ENCODE results near the gene MBD1. TPM values are rescaled to one million over a fixed set of nuclear protein-coding genes. Genes with fewer than 3 reads are reported as not detected.
A peak's percentile ranks its signal among the peaks of the same experiment; 100 is the strongest.

The MBD1 gene
- total RNA-seq, result 29.2 TPM

DNA sequence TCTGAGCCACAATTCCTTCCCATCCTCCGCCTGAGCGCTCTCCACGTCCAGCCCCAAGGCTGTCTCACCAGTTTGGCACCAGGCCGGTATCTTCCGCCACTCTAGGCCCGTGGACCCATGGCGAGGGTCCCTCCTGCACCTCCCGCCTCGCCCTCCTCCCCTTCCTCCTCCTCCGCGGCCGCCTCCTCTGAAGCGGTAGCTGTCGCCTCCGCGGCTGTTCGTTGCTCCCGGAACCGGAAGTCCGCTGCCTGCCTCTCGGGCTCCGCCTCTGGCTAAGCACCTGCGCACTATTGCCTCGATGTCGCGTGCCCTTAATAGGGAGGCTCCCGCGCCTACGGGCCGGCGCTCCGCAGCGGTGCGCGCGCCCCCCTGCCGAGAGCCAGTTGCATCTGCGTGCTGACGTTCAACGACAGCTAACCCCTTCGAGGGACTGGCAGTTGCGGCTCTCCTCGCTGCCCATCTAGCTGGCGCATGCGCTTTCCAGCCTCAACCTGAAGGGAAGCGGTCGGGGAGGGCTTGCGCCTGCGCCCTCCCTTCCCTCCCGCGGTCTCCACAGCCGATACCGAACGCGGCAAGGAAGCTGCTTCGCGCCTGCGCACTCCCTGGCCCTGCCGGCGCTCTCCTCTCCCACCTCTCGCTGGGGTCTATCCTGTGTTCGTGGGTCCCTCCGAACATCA, at the start of gene MBD1:
TSS of gene MBD1 (minus strand) at position 229 of the 677 bp plus-strand sequence. CDS start 1,531 bp downstream, outside the sequence.
- peak within 1 kb of the TSS; percentile 88 for H3K27ac ChIP-seq (ENCODE audit: low read depth, low read length)
- H3K9ac ChIP-seq (ENCODE audit: low read depth in 1 of 3, low read length in 3 of 3), result peak within 1 kb of the TSS; percentile 84 to 100 (median 99)
- peaks cover 44 to 52% (median 50%) of the 10 kb centered on the region in 3 donors for H3K36me3 ChIP-seq (ENCODE audit: control insufficient read depth in 3 of 3, insufficient read depth in 3 of 3, low read length in 3 of 3)
- H3K27me3 ChIP-seq (ENCODE audit: control insufficient read depth in 3 of 3, insufficient read depth in 3 of 3, low read length in 3 of 3), result no peaks in the 10 kb centered on the region
- H3K9me3 ChIP-seq (ENCODE audit: control insufficient read depth in 3 of 3, low read length in 3 of 3), result no peaks in the 10 kb centered on the region
- peaks cover 18 to 30% (median 21%) of the 10 kb centered on the region in 3 donors for H3K4me1 ChIP-seq (ENCODE audit: control insufficient read depth in 3 of 3, insufficient read depth in 3 of 3, low read length in 3 of 3)
- H3K4me3 ChIP-seq (ENCODE audit: low read length in 3 of 3), result peak within 1 kb of the TSS; percentile 93 to 100 (median 95)

GRCh38 chr18:50330176-50330575, 48.9 kb upstream of the MBD1 start:
- Histone ChIP-seq H3K4me1 (ENCODE audit: control insufficient read depth in 3 of 3, insufficient read depth in 3 of 3, low read length in 3 of 3) (no peaks in the 10 kb centered on the region), H3K9ac (ENCODE audit: low read depth in 1 of 3, low read length in 3 of 3) (no peak overlapping the region), H3K27me3 (ENCODE audit: control insufficient read depth in 3 of 3, insufficient read depth in 3 of 3, low read length in 3 of 3) (no peaks in the 10 kb centered on the region), H3K27ac (ENCODE audit: low read depth, low read length) (no peak overlapping the region), H3K4me3 (ENCODE audit: low read length in 3 of 3) (no peak overlapping the region), H3K36me3 (ENCODE audit: control insufficient read depth in 3 of 3, insufficient read depth in 3 of 3, low read length in 3 of 3) (no peaks in the 10 kb centered on the region), H3K9me3 (ENCODE audit: control insufficient read depth in 3 of 3, low read length in 3 of 3) (peaks cover 0 to 2% (median 0%) of the 10 kb centered on the region in 3 donors)

DNA sequence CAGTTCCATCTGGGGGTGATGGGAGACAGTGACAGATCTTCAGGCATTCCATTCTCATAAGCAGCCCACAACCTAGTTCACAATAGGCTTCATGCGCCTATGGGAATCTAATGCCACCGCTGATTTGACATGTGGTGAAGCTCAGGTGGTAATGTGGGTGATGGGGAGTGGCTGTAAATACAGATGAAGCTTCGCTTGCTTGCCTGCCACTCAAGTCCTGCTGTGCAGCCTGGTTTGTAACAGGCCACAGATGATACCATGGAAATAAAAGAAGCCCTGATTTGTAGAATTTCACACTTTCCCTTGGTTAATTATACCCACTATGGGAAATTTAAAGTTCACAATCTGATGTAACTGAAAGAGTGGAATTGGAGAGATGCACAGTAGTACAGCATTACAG, 46.7 kb upstream of the MBD1 start:
- no peak overlapping the region for H3K9ac ChIP-seq (ENCODE audit: low read depth in 1 of 3, low read length in 3 of 3)
- H3K27ac ChIP-seq (ENCODE audit: low read depth, low read length), result no peak overlapping the region
- peaks cover 0 to 2% (median 0%) of the 10 kb centered on the region in 3 donors for H3K9me3 ChIP-seq (ENCODE audit: control insufficient read depth in 3 of 3, low read length in 3 of 3)
- H3K36me3 ChIP-seq (ENCODE audit: control insufficient read depth in 3 of 3, insufficient read depth in 3 of 3, low read length in 3 of 3), result no peaks in the 10 kb centered on the region
- no peaks in the 10 kb centered on the region for H3K4me1 ChIP-seq (ENCODE audit: control insufficient read depth in 3 of 3, insufficient read depth in 3 of 3, low read length in 3 of 3)
- no peak overlapping the region for H3K4me3 ChIP-seq (ENCODE audit: low read length in 3 of 3)
- H3K27me3 ChIP-seq (ENCODE audit: control insufficient read depth in 3 of 3, insufficient read depth in 3 of 3, low read length in 3 of 3), result no peaks in the 10 kb centered on the region

DNA sequence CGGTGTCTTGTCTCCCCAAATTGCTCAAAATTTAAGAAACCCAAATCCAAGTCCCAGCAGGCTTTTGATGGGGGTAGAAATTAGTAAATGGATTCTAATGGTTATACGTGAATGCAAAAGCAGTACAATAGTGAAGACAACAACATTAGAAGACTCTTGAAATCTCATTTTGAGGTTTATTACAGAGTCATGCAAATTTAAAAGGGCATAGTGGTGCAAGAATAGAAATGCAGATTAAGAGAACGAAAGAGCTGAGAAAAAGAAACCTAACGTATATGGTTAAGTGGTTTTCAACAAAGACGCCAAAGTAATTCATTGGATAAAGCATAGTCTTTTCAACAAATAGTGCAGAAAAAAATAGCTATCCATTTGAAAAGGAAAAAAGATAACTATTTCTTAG, 39.4 kb upstream of the MBD1 start:
- no peak overlapping the region for H3K27ac ChIP-seq (ENCODE audit: low read depth, low read length)
- H3K36me3 ChIP-seq (ENCODE audit: control insufficient read depth in 3 of 3, insufficient read depth in 3 of 3, low read length in 3 of 3), result no peaks in the 10 kb centered on the region
- H3K27me3 ChIP-seq (ENCODE audit: control insufficient read depth in 3 of 3, insufficient read depth in 3 of 3, low read length in 3 of 3), result no peaks in the 10 kb centered on the region
- no peaks in the 10 kb centered on the region for H3K9me3 ChIP-seq (ENCODE audit: control insufficient read depth in 3 of 3, low read length in 3 of 3)
- no peaks in the 10 kb centered on the region for H3K4me1 ChIP-seq (ENCODE audit: control insufficient read depth in 3 of 3, insufficient read depth in 3 of 3, low read length in 3 of 3)
- H3K9ac ChIP-seq (ENCODE audit: low read depth in 1 of 3, low read length in 3 of 3), result no peak overlapping the region
- no peak overlapping the region for H3K4me3 ChIP-seq (ENCODE audit: low read length in 3 of 3)

DNA sequence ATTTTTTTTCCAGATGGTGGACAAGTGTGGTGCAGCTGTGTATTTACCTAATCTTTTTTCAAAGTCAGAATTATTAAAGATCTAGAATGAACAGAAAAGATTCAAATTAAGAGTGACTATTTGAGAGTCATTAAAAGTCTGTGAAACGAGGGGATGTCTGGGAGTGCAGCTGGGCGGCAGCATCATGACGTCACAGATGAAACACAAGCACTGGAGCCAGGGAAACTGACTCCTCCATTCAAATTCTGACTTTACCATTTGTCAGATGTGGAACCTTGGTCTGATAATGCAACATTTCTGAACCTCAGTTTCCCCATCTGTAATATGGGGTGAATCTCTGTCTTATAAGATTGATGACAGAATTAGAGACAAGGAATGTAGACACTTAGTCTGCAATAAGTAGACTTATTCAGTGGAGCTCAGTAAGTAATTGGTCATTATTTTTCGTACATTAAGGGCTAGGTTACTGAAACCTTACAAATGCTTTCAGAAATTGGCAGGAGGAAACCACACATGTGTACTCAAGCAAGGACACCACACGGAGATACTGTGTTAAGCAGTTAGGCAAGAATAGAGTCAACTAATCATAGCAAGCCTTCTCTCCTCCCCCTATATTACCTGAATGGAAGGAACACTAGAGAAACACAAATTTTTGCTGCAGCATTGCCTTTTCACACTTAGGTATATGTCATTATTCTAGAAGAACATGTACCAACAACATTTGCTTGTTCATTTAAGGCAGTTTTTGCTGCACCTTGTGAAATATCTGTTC, 34.0 kb upstream of the MBD1 start:
- Histone ChIP-seq H3K36me3 (ENCODE audit: control insufficient read depth in 3 of 3, insufficient read depth in 3 of 3, low read length in 3 of 3) (no peaks in the 10 kb centered on the region), H3K9ac (ENCODE audit: low read depth in 1 of 3, low read length in 3 of 3) (no peak overlapping the region), H3K4me1 (ENCODE audit: control insufficient read depth in 3 of 3, insufficient read depth in 3 of 3, low read length in 3 of 3) (peaks cover 0 to 4% (median 0%) of the 10 kb centered on the region in 3 donors), H3K27ac (ENCODE audit: low read depth, low read length) (no peak overlapping the region), H3K4me3 (ENCODE audit: low read length in 3 of 3) (no peak overlapping the region), H3K27me3 (ENCODE audit: control insufficient read depth in 3 of 3, insufficient read depth in 3 of 3, low read length in 3 of 3) (peaks cover 0 to 2% (median 0%) of the 10 kb centered on the region in 3 donors), H3K9me3 (ENCODE audit: control insufficient read depth in 3 of 3, low read length in 3 of 3) (no peaks in the 10 kb centered on the region)

GRCh38 chr18:50313873-50314460, 32.6 kb upstream of the MBD1 start:
- peaks cover 0 to 2% (median 0%) of the 10 kb centered on the region in 3 donors for H3K27me3 ChIP-seq (ENCODE audit: control insufficient read depth in 3 of 3, insufficient read depth in 3 of 3, low read length in 3 of 3)
- H3K4me3 ChIP-seq (ENCODE audit: low read length in 3 of 3), result no peak overlapping the region
- H3K9ac ChIP-seq (ENCODE audit: low read depth in 1 of 3, low read length in 3 of 3), result no peak overlapping the region
- H3K36me3 ChIP-seq (ENCODE audit: control insufficient read depth in 3 of 3, insufficient read depth in 3 of 3, low read length in 3 of 3), result no peaks in the 10 kb centered on the region
- no peaks in the 10 kb centered on the region for H3K9me3 ChIP-seq (ENCODE audit: control insufficient read depth in 3 of 3, low read length in 3 of 3)
- H3K27ac ChIP-seq (ENCODE audit: low read depth, low read length), result no peak overlapping the region
- H3K4me1 ChIP-seq (ENCODE audit: control insufficient read depth in 3 of 3, insufficient read depth in 3 of 3, low read length in 3 of 3), result peaks cover 0 to 4% (median 0%) of the 10 kb centered on the region in 3 donors

- H3K9me3 ChIP-seq (ENCODE audit: control insufficient read depth in 3 of 3, low read length in 3 of 3), result no peaks in the 10 kb centered on the region
- no peaks in the 10 kb centered on the region for H3K36me3 ChIP-seq (ENCODE audit: control insufficient read depth in 3 of 3, insufficient read depth in 3 of 3, low read length in 3 of 3)
These were observed 31.8 kb upstream of the MBD1 start for GRCh38 chr18:50313031-50313607.

DNA sequence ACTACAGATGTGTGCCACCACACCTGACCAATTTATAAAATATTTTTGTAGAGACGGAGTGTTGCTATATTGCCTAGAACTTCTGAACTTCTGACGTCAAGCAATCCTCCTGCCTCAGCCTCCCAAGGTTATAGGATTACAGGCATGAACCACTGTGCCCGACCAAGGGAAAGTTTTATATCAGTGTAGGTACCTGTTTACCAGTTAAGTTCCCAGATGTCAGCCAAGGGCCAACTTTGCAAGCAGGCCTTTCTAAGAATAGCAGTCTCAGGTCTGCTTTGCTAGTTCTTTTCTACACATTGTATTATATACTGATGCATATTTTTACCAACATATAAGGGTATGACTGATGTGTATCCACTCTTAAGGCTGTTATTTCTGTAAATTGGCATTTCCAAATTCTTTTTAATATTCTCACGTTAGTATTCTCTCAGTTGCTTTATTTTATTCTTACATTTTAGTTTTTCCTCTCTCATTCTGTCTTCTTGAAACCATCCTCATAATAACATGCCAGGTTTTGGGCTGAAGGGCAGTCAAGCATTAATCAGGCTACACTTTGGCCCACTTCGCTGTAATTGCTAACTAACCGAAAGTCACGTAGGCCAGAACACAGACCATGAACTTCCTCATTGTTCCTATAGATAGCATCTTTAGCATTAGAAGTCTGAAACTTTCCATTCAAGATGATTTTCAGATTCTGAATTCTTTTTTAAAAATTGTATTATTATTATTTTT, 31.1 kb upstream of the MBD1 start:
- peaks cover 0 to 2% (median 0%) of the 10 kb centered on the region in 3 donors for H3K27me3 ChIP-seq (ENCODE audit: control insufficient read depth in 3 of 3, insufficient read depth in 3 of 3, low read length in 3 of 3)
- peaks cover 0 to 13% (median 5%) of the 10 kb centered on the region in 3 donors for H3K4me1 ChIP-seq (ENCODE audit: control insufficient read depth in 3 of 3, insufficient read depth in 3 of 3, low read length in 3 of 3)
- no peak overlapping the region for H3K4me3 ChIP-seq (ENCODE audit: low read length in 3 of 3)
- H3K9ac ChIP-seq (ENCODE audit: low read depth in 1 of 3, low read length in 3 of 3), result no peak overlapping the region
- no peak overlapping the region for H3K27ac ChIP-seq (ENCODE audit: low read depth, low read length)
- no peaks in the 10 kb centered on the region for H3K9me3 ChIP-seq (ENCODE audit: control insufficient read depth in 3 of 3, low read length in 3 of 3)
- H3K36me3 ChIP-seq (ENCODE audit: control insufficient read depth in 3 of 3, insufficient read depth in 3 of 3, low read length in 3 of 3), result no peaks in the 10 kb centered on the region

More at GRCh38 chr18:50313031-50313607, 31.8 kb upstream of the MBD1 start:
- H3K4me3 ChIP-seq (ENCODE audit: low read length in 3 of 3), result no peak overlapping the region
- no peak overlapping the region for H3K9ac ChIP-seq (ENCODE audit: low read depth in 1 of 3, low read length in 3 of 3)
- peaks cover 0 to 7% (median 0%) of the 10 kb centered on the region in 3 donors for H3K4me1 ChIP-seq (ENCODE audit: control insufficient read depth in 3 of 3, insufficient read depth in 3 of 3, low read length in 3 of 3)
- H3K27me3 ChIP-seq (ENCODE audit: control insufficient read depth in 3 of 3, insufficient read depth in 3 of 3, low read length in 3 of 3), result peaks cover 0 to 2% (median 0%) of the 10 kb centered on the region in 3 donors
- no peak overlapping the region for H3K27ac ChIP-seq (ENCODE audit: low read depth, low read length)

- no peak overlapping the region for H3K27ac ChIP-seq (ENCODE audit: low read depth, low read length)
- H3K9me3 ChIP-seq (ENCODE audit: control insufficient read depth in 3 of 3, low read length in 3 of 3), result no peaks in the 10 kb centered on the region
- no peak overlapping the region for H3K4me3 ChIP-seq (ENCODE audit: low read length in 3 of 3)
- H3K27me3 ChIP-seq (ENCODE audit: control insufficient read depth in 3 of 3, insufficient read depth in 3 of 3, low read length in 3 of 3), result peaks cover 0 to 3% (median 2%) of the 10 kb centered on the region in 3 donors
- H3K9ac ChIP-seq (ENCODE audit: low read depth in 1 of 3, low read length in 3 of 3), result no peak overlapping the region
- peaks cover 4 to 20% (median 5%) of the 10 kb centered on the region in 3 donors for H3K4me1 ChIP-seq (ENCODE audit: control insufficient read depth in 3 of 3, insufficient read depth in 3 of 3, low read length in 3 of 3)
- H3K36me3 ChIP-seq (ENCODE audit: control insufficient read depth in 3 of 3, insufficient read depth in 3 of 3, low read length in 3 of 3), result no peaks in the 10 kb centered on the region
These were observed 30.3 kb upstream of the MBD1 start for GRCh38 chr18:50311650-50312049.
